GM20000 (cell line): ENCODE results near the gene RAVER2.

Source experiments
- DNase-seq: peaks from one replicate; pipeline ENCODE4 v3.0.0; 2012; ENCODE audit warnings: low spot score
- CTCF ChIP-seq: IDR thresholded peaks from 2 replicates; pipeline ENCODE4 v1.5.1; 2012; ENCODE audit warnings: mild to moderate bottlenecking, control low read depth; ENCODE audit errors: extremely low read depth, missing control alignments

RAVER2 gene

GRCh38 chr1:64844175-64844574 lies 99.3 kb downstream of the RAVER2 start:
- TF ChIP-seq CTCF = no peak
- DNase-seq = no peak

DNA sequence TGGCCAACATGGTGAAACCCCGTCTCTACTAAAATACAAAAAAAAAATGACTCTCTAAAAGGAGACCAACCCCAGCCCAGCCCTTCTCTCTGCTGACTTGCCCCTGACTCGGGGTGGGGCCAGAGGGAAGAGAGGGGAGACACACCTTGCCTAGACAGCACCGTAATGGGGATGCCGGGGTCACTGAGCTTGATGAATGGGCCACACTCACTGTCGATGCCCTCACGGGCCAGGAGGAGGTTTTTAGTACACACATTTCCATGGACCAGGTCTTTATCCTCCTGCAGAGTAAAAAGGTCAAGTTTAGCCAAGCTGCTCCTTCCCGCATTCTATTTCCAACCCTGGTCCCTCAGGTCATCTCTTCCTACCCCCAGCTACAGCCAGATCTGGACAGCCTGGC lies 99.7 kb downstream of the RAVER2 start:
- no peak for DNase-seq
- TF ChIP-seq CTCF = no peak

DNA sequence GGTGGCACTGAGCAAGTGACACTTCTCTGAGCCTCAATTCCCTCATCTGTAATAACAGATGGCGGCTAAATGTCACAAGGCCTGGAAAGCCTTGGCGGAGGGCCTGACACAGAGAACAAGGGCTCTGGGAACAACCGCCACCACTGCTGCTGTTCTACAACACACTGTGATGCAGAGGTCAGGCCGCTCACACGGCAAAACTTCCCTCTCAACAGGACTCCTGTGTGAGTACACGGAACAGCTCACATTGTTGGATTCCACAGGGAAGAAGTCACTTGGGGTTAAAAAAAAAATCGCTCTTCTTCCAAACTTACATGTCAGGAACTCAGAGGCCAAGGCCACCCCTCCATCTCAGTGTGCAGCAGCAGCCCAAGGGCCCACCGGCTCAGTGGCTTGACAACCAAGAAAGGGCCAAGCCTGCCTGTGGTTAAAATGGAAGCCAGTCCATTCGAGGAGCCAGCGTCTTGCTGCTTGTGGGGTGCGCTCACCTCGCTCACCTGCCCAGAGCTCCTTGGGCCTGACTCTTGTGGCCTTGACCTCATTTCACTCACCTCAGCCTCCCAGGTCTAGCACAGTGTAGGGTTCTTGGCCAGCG lies 101.1 kb downstream of the RAVER2 start:
- TF ChIP-seq CTCF = no peak
- DNase-seq = no peak

DNA sequence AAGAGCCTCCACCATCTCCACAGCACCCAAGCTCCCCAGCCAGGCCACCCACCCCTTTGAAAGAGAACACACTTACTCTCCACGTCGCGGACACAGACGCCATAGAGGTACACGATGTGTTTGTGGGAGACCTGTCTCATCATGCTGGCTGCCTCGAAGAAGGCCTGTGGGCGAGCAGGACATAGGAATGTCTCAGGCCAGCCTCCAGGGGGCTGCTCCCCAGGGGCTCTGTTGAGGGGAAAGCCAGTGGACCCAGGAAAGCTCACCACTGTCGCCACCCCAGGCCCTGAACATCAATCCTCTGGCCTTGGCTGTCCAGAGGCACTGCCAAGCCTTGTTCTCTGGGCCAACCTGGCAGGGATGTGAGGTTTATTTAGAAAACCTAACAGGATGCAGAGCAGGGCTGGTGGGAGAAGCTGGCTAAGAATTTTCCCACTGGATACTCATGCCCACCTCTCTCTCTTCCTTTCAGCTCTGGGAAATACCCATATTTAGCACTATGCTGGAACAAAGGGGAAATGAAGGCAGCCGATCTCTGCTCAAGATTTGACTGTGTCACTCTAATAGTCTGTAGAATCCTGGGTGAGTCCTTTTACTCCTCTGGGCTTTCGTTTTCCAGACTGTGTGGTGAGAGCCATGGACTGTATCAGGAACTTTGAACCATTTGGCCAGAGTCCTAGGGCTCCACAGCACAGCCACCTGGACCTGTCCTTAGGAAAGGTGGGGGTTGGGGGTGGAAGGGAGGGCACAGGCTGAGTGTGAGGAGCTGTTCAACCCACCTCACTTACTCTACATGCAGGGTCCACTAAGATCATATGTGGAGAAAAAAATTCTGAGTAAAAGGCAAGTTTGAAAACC lies 101.9 kb downstream of the RAVER2 start:
- no peak for DNase-seq
- no peak for TF ChIP-seq CTCF

DNA sequence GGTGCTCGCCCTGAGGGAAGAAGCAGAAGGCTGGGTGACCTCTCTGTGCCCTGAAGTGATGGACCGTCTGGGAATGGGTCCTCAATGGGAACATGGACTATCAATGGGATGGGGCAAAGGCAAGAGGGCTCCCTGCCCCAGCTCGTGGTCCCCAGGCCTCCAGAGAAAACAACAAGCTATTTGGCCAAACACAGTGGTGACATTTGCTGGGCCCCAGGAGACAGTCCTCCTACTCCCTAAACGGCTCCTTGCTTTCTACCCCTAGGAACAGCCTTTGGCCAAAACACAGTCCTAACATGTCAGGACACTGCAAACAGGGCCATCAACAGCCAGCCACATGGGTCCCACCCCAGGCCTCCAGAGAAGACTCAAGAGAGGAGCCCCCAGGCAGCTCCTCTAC lies 102.8 kb downstream of the RAVER2 start:
- no peak for TF ChIP-seq CTCF
- DNase-seq = no peak

DNA sequence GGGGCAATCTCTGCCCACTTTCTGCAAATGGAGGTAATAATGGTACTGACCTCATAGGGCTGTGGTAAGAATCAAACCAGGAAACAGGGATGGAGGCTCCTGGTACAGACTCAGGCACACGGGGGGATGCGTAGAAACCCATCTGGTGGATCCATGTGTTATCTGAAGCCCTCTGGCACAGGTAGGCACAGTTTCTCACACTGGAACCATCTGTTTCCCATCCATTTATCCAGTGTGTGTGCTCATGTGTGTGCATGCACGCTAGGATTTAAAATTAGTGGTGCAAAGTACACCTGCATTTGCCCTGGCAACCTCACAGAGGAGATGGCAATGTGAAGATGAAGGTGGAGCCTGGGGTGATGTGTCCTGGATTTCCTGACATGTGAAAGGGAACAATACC lies 103.3 kb downstream of the RAVER2 start:
- DNase-seq = no peak
- TF ChIP-seq CTCF = no peak

DNA sequence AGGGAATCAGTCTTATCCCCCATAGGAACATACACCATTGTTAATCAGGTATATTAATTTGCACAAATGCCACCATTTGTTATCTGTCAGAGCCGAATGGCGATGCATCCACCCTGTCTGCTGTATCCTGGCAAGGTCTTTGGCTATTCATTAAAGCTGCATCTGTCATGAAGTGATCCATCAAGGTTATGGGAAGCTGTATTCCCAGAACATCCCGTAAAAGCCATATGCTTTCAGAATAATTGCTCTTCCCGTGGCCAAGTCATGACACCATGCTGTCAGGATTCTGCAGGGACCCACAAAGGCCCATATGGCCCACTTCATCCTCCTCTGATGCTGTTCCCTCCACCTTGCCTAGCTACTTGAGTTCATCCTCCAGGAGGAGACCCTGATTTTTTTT lies 103.9 kb downstream of the RAVER2 start:
- TF ChIP-seq CTCF = no peak

More for the DNA sequence above, 103.9 kb downstream of the RAVER2 start:
- DNase-seq = no peak
